IPS-NIHi7 (cell line): ENCODE measurements around the gene LPGAT1.

ENCODE experiments used
- DNase-seq: peaks from one replicate; pipeline ENCODE4 v3.0.0; 2012; ENCODE audit warnings: mixed read lengths; ENCODE audit errors: extremely low spot score

The LPGAT1 gene

DNA sequence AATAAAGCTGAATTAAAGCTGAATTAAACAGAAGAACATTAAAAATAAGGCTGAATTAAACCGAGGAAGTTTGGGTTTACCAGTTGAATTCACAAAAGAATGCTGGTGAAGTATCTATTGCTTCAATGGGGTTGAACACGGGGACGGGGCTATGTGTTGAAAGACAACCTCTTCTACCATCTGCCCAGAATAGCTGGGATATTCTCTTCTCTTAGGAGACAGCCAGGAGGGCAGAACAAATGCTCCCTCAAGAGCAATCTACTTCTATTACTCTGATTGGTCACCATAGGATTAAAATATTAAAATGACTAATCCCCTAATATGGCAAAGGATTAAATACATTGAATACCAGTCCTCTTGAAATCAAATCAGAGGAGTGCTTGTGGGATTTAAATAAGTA lies 68.4 kb downstream of the LPGAT1 start:
- no peak for DNase-seq

DNA sequence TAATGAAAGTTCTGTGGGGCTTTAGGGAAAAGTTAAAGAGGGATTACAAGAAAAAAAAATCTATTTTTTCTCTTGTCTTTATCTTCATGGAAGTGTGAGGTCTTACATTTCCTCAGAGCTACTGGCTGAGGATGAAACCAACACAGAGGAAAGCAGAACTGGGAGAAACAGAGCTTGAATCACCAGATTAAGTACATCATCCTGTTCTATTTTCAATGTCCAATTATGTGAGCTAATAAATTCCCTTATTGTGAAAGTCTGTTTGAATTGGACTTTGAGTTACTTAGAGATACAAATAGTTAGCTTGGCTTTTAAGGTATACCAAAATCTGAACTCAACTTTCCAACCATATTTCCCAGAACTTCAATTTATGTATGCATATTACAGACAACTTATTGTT lies 69.2 kb downstream of the LPGAT1 start:
- DNase-seq: no peak

GRCh38 chr1:211756471-211757020 lies 74.0 kb downstream of the LPGAT1 start:
- no peak for DNase-seq

GRCh38 chr1:211753649-211754251 lies 76.8 kb downstream of the LPGAT1 start:
- DNase-seq: no peak

- DNase-seq: no peak
These were observed 77.5 kb downstream of the LPGAT1 start for GRCh38 chr1:211752951-211753486.

DNA sequence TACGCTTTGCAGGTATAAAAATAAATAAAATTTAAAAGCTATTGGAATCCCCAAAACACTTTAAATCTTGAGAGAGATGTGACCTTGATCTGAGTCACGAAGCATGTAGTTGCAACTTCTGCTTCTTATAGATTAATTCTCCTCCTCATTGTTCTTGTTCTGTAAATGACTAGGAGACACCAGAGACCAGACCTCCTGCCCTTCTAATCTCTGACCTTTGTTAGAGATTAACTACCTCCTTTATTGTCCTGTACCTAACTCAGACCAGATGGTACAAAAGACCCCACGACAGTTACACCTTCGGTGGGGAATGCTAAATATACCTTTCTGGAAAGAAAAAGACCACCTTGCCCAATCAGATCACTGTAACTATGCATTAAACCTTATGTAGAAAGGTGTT lies 78.2 kb downstream of the LPGAT1 start:
- DNase-seq: no peak

DNA sequence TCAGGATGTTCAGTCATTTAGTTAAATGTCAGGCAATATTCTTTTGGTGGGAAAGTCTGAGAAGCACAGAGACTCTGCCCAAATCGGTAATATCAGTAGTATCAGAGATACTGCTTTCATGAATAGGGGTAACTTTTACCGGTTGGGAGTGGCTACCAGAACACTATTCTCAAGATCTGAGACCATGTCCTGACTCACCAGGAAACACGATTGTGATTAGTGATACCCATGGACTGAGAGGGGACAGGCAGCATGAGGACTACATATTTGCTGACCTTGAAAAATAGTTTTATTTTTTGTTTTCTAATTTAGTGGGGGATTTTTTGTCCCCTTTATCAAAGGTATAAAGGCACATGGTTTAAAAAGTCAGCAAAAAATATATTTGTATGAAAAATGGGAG lies 79.1 kb downstream of the LPGAT1 start:
- no peak for DNase-seq

DNA sequence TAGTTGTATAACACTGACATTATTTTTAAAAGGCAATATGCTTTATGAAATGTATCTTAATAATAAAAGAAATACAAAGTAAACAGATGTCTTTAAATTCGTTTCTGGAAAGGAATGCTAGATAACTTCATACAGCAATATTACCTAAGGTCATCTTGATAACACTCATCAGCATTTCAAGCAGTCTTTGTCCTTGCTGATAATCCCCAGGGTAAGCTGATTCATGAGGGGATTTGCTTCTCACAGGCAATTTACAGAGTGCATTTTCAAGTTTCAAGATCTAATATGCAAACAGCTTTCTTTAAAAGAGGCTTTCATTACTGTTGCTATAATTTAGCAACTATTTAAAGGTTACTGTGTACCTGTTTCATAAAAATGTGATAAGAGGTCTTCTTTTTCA lies 80.0 kb downstream of the LPGAT1 start:
- no peak for DNase-seq

GRCh38 chr1:211749251-211749650 lies 81.3 kb downstream of the LPGAT1 start:
- no peak for DNase-seq

DNA sequence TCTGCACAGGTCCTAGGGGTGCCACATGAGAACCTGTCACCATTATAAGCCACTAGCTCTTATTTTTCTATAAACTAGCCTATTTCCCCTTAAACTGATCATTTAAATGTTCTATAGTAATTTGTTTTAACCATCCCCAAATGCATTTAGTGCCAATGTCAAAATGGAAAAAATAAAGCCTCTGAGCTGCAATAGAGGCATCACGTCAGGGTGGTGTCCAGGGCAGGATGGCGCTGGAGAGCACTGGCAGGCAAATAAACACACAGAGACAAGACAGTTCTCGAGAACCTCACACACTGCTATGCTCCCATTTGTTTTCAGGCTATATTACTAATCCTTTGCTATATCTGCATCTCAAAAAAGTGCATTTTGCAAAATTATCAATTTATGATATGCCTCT lies 81.8 kb downstream of the LPGAT1 start:
- no peak for DNase-seq

DNA sequence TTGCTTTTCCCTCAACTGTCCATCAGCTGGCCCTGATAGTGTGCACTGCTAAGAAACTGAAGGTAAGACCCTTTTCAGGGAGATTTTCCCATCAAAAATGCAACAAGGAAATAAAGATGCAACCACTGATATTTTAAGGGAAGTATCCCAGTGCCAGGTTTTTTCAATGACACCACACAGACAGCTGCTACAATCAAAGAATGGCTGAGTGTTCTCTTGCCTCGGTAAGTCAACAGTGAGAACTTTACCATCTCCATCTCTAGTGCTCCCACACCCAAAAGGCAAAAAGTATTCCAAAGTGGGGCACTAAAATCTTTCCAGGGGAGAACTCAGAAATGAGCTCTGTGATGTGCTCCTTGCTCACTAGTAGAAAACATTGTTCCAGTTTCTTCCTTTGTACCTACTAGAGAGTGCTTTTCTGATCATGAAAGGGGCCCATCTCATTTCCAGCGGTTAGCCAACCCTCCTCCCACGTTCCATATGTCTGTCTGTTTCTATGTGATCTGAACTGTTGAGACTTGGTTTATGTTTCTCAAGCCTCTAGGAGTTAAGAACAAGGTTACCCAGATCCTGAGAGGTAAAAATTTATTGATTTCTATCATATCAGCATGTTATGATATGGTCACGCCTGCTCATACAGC lies 87.6 kb downstream of the LPGAT1 start:
- DNase-seq: no peak

GRCh38 chr1:211742272-211742671 lies 88.3 kb downstream of the LPGAT1 start:
- DNase-seq: no peak

- no peak for DNase-seq
These were observed 88.8 kb downstream of the LPGAT1 start for GRCh38 chr1:211741788-211742187.

- no peak for DNase-seq
These were observed 89.4 kb downstream of the LPGAT1 start for GRCh38 chr1:211741116-211741515.

- DNase-seq: no peak
These were observed 90.7 kb downstream of the LPGAT1 start for GRCh38 chr1:211739671-211740411.

DNA sequence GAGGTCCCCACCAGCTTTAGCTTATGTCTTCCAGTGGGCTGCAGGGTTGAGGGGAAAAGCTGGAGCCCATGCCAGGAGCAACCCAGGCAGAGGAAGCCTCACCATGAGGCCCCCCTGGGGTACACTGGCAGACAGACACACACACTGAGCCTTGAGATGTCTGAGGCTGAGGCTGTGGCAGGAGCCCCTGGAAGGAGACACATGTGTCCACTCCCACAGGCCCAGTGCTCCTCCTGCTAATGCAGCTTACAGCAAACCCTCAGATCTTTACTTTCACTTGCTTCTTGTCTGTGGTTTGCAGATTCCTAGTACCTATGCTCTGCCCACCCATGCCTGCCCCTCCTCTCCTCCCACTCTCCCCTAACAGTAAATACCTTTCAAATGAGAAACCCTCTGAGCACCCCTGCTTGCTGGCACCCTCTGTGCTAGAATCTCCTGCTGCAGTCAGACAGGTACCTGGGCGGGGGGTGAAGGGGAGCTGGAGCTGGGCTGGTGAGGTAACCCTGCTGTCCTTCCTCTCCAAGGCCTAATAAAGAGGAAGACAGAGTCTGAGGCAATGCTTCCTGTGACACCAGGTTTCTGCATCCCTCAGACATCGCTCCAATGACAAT lies 91.8 kb downstream of the LPGAT1 start:
- DNase-seq: no peak

- DNase-seq: no peak
These were observed 92.4 kb downstream of the LPGAT1 start for GRCh38 chr1:211738096-211738690.

DNA sequence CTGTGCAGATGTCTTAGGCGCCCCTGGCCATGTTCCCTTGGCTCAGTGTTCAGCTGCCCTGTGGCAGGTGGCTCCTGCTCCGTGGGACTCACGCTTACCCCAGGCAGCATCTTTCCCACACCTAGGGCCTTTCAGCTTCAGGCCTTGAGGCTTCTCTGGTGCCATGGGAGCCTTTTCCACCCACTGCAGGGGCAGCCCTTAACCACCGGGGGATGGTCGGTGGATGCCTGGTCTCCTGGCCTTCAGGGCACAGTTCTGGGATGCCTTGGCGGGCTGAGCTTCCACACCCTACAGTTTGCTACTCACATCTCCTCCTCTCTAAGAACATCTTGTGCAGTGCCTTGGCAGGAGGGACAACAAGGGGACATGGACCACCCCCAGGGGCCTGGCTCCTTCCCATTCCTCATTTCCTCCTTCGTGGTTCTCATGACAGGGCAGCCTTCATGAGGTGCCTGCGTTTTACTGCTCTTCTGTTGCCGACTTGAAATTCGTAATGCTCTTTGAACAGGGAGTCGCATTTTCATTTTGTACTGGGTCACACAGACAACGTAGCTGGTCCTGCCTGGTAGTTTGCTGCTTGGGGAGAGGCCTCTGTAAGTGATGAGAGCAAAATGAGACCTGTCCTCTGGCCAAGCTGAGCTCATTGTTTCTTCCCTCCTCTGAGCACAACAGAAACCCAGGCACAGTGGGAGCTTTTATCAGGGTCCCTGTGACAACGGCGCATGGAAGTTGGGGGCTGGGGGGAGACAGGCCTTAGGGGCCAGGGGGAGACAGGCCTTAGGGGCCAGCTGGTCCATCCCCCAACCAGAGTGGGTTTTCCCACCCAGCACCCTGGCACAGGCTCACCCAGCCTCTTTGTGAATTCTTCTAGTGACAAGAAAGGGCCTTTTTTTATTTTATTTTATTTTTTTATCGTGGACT lies 93.2 kb downstream of the LPGAT1 start:
- no peak for DNase-seq

DNA sequence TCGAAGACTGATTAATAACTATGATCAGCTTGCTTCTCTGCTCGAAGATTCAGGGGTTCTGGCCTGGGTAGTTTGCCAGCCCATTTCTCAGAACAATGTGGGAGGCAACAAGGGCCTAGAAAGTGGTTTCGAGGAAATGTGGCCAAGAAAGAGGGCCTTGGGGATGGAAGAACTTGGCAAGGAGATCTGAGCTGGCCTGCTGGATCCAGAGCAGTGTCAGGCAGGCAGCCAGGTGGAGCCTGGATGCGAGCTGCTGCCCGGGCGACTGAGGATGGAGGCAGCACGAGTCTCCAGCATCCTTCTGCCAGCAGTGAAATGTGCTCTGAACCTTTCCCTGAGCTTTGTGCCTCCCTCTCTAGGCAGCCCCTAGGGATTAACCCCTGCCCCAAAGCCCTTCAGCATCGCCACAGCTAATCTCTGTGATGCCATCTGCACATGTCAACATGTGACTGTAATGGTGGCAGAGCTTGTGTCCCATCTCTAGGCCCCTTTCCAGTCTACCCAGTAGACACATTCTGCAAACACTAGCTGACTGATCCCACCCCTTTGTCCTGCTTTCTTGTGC lies 94.1 kb downstream of the LPGAT1 start:
- no peak for DNase-seq
